Type B pancreatic cell (in vitro differentiated cells): ENCODE measurements around the gene MTHFS. TPM values are rescaled to one million over a fixed set of nuclear protein-coding genes. Genes with fewer than 3 reads are reported as not detected.

Experiments used
- DNase-seq: peaks from one replicate; pipeline ENCODE4 v3.0.0; 2021; ENCODE audit warnings: mixed read lengths; ENCODE audit not compliant: unreplicated experiment; ENCODE audit errors: extremely low spot score
- H3K27ac Mint-ChIP-seq: 2 replicates; pipeline ENCODE4 v1.8.0; 2021; ENCODE audit warnings: mild to moderate bottlenecking, mixed read lengths
- H3K27me3 Mint-ChIP-seq: 2 replicates; pipeline ENCODE4 v1.8.0; 2021; ENCODE audit warnings: mixed read lengths
- H3K36me3 Mint-ChIP-seq: 2 replicates; pipeline ENCODE4 v1.8.0; 2021; ENCODE audit warnings: mixed read lengths
- H3K4me1 Mint-ChIP-seq: one replicate; pipeline ENCODE4 v1.8.0; 2021; ENCODE audit warnings: mixed read lengths; ENCODE audit not compliant: unreplicated experiment
- H3K4me3 Mint-ChIP-seq: 2 replicates; pipeline ENCODE4 v1.8.0; 2021; ENCODE audit warnings: mild to moderate bottlenecking, mixed read lengths
- H3K9me3 Mint-ChIP-seq: 2 replicates; pipeline ENCODE4 v1.8.0; 2021; ENCODE audit warnings: mixed read lengths
- CTCF ChIP-seq: fragments of 200-600 bp; sonication (generic); conservative IDR thresholded peaks from 2 replicates; pipeline ENCODE4 v1.5.0; 2021; ENCODE audit warnings: antibody characterized with exemption, mild to moderate bottlenecking
- total RNA-seq: library from RNA; stranded (reverse); gene quantifications from 2 replicates; pipeline ENCODE4 v1.2.1, GENCODE V29; 2021; ENCODE audit warnings: low replicate concordance

Gene MTHFS
- total RNA-seq, 1 donor from 2014 or later: 27.6 TPM

- no peak overlapping the region for H3K27ac Mint-ChIP-seq
- peaks cover 5% of the 10 kb centered on the region for H3K9me3 Mint-ChIP-seq
- no peaks in the 10 kb centered on the region for H3K4me1 Mint-ChIP-seq
- no peak overlapping the region for H3K4me3 Mint-ChIP-seq
- no peak for DNase-seq
- peaks cover 14% of the 10 kb centered on the region for H3K36me3 Mint-ChIP-seq
- no peaks in the 10 kb centered on the region for H3K27me3 Mint-ChIP-seq
- no peak for TF ChIP-seq CTCF
These were observed 64.3 kb downstream of the MTHFS start for GRCh38 chr15:79832367-79833120.

- DNase-seq: no peak
- H3K36me3 Mint-ChIP-seq: peaks cover 14% of the 10 kb centered on the region
- H3K27ac Mint-ChIP-seq: no peak overlapping the region
- no peaks in the 10 kb centered on the region for H3K4me1 Mint-ChIP-seq
- no peak overlapping the region for H3K4me3 Mint-ChIP-seq
- no peaks in the 10 kb centered on the region for H3K27me3 Mint-ChIP-seq
- peaks cover 5% of the 10 kb centered on the region for H3K9me3 Mint-ChIP-seq
- TF ChIP-seq CTCF: no peak
These were observed 65.2 kb downstream of the MTHFS start for GRCh38 chr15:79831604-79832003.

- DNase-seq: no peak
- Mint-ChIP-seq H3K9me3 (peaks cover 5% of the 10 kb centered on the region), H3K27me3 (no peaks in the 10 kb centered on the region), H3K4me1 (no peaks in the 10 kb centered on the region), H3K36me3 (peaks cover 18% of the 10 kb centered on the region), H3K27ac (no peak overlapping the region), H3K4me3 (no peak overlapping the region)
- no peak for TF ChIP-seq CTCF
These were observed 66.9 kb downstream of the MTHFS start for GRCh38 chr15:79829950-79830349.

- Mint-ChIP-seq H3K27ac (no peak overlapping the region), H3K4me1 (peaks cover 5% of the 10 kb centered on the region), H3K4me3 (no peak overlapping the region), H3K9me3 (peaks cover 5% of the 10 kb centered on the region), H3K36me3 (peaks cover 10% of the 10 kb centered on the region), H3K27me3 (no peaks in the 10 kb centered on the region)
- TF ChIP-seq CTCF: no peak
- DNase-seq: no peak
These were observed 68.4 kb downstream of the MTHFS start for GRCh38 chr15:79828447-79828846.

- H3K4me3 Mint-ChIP-seq: no peak overlapping the region
- peaks cover 4% of the 10 kb centered on the region for H3K36me3 Mint-ChIP-seq
- no peak overlapping the region for H3K27ac Mint-ChIP-seq
- TF ChIP-seq CTCF: no peak
- peaks cover 5% of the 10 kb centered on the region for H3K9me3 Mint-ChIP-seq
- no peak for DNase-seq
- no peaks in the 10 kb centered on the region for H3K27me3 Mint-ChIP-seq
- H3K4me1 Mint-ChIP-seq: peaks cover 5% of the 10 kb centered on the region
These were observed 70.0 kb downstream of the MTHFS start for GRCh38 chr15:79826800-79827199.
